GM21723 (cell line): ENCODE results near the gene KDM4C.
"Not testable (repeated sequence)": the region's sequence is repeated elsewhere in the genome, so short reads cannot be mapped to it uniquely, and the experiment has no call there.

Experiments used
- ATAC-seq: cut with Tn5 transposase; IDR thresholded peaks from one replicate; pipeline ENCODE4 v1.9.1; 2021; ENCODE audit warnings: mild to moderate bottlenecking, moderate library complexity; ENCODE audit not compliant: unreplicated experiment

Gene KDM4C

DNA sequence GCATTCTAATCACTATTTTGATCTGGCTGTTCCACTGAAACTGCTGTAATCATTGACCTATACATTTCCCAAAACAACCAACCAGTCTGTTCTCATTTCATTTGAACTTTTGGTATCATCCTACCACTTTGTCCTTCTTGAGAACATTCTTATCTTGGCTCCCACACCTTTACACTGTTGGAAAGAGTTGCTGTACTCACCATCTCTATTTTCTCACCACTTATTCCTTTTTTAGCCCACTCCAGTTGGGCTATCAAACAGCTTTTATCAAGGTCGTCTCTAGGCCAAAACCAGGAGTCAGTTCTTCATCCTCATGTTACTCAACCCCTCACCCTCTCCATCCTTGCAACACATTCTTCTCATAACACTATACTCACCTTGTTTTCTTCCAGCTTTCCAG, 170.1 kb downstream of the KDM4C start:
- no peak for ATAC-seq

DNA sequence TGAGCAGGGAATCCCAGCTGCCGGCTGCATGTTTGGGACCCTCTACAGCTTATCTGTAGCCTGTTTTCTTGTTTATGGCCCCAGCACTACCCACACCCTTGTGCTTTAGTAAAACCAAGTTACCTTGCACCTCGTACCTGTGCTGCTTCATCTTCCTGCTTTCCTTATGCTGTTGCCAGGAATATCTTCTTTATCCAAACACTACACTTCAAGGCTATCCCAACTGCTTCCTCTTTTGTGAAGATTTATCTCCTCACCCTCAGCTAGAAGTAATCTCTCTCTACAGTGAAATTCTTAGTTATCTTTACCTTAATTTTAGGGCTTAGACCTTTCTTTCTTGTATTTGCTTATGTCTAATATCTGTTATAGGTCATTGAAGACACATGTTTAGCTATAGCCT, 171.1 kb downstream of the KDM4C start:
- ATAC-seq, result no peak

DNA sequence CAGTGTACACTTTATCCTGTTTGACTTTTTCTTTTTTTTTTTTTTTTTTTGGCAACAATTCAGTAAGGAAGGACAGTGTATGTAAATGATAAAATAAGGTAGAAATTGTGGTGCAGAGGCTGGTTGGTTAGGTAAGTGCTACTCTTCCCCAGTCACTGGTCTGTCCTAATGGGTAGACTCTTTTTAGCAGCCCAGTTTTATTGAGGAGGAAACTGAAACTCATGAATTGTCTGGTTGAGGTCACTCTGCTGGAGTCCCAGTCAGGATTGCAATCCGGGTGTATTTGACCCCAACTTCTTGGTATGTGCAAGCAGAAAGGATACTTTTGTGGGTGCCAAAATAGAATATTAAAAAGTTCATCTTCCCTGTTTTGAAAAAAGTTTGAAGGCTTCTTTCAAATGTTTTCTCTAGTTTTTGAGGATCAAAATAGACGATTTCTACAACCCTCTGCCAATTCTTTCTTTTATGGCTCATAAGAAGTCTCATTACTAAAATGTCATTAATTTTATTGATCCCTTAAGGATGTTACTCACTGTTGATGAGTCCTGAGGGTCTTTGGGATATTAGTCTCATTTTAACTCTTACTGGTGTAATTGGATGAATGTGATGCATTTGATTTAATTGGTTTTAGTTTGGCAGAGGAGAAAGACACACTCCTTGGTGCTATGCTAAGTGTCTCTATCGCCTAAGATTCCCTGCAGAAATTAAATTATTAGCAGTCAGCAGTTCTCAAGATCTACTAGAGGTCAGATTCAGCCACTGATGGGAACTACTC, 171.9 kb downstream of the KDM4C start:
- ATAC-seq, result no peak

DNA sequence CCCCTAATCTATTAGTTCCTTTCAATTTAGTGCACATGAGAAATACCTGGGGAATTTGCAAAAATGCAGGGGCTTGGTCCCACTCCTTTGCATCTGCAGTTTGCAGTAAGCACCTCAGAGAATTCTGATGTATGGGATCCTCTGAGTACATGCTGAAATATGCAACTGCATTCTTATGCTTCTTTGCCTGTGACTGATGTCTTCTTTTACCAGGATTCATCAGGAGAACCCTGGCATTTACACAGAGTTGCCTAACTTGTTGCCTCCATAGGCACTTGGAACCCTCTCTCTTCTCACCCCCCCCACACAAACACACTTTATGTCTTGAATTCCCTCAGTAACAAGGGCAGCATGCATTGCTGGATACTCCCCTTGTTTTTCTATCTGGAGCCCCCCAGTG, 173.1 kb downstream of the KDM4C start:
- ATAC-seq, result no peak

DNA sequence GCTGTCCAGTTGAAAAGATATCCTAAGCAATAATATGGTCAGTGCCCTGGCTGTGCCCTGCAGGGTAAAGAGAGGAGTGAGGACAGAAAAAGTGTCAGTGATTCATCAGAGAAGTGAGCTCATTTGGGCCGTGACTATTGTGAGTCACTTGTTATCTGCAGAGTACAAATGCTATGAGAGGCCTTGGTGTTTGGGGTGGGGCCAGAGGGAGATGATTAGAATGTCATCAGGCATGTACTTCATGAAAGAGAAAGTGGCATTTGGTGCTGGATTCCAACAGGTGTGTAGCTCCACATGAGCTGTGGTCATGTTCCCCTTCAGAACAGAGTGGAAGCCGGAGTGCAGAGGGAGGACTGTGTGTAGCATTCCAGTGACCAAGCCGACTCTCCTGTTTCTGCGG, 174.1 kb downstream of the KDM4C start:
- no peak for ATAC-seq

DNA sequence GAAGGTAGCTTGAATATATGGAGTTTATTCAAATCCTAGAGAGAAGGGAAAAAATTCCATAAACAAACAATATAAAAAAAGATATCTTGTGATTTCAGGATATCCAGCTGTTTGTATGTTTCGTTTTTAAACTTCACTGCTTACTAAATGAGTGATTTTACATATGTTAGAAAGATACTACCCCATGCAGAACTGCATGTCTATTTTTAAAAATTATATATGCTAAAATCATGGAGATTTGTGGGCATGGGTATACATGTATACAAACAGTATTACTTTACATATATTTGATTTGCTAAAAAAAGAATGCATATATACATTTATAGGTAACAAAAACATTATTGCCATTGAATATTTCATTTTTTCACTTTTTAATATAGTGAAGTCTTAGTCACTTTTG, 178.3 kb downstream of the KDM4C start:
- no peak for ATAC-seq

DNA sequence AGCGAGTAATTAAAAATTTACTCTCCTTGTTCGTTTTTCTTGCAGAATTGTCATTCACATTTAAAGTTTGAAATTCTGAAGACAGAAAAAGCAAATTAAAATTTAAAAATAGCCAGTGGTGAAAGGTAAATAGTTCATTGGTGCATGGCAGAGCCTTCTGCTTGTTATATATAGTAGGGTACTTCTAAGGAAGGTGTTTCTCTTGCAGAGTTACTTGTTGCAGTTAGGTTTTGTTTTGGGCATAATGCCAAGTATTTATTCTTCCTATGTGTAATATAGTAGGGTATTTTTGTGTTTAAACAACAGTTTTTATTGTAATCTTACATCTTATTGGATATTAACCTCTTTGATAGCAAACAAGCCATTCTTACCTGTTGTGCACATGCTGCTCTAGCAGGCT, 179.4 kb downstream of the KDM4C start:
- no peak for ATAC-seq

DNA sequence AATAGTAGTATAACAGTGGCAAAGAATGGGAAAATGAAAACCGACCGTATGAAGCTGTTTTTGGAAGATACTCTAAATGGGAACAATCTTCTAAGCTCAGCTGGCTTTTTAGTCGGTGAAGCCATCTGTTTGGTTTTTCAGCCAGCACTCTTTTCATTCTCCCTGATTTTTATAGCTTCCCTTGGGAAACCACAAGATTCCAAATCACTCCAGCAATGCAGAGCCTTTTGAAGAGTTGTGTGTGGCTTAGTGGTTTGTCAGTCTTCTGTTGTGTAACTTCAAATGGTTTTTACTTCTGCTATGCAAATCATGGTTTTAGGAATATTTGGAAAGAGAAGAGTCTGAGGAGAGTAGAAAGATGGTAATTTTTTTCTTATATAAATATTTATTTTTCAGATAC, 180.7 kb downstream of the KDM4C start:
- ATAC-seq, result no peak

DNA sequence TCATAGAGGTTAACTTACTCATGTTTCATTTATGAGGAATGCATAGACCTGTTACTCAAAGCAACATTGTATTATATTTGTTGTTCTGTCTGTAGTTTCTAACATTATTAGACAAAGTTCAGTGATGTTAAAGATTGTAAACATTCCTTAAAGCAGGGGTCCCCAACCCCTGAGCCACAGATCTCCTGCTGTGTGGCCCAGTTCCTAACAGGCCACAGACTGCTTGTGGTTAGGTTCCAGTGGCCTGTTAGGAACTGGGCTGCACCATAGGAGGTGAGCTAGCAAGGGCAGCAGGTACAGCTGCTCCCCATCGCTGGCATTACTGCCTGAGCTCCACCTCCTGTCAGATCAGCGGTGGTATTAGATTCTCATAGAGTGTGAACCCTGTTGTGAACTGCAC, 181.1 kb downstream of the KDM4C start:
- no peak for ATAC-seq

DNA sequence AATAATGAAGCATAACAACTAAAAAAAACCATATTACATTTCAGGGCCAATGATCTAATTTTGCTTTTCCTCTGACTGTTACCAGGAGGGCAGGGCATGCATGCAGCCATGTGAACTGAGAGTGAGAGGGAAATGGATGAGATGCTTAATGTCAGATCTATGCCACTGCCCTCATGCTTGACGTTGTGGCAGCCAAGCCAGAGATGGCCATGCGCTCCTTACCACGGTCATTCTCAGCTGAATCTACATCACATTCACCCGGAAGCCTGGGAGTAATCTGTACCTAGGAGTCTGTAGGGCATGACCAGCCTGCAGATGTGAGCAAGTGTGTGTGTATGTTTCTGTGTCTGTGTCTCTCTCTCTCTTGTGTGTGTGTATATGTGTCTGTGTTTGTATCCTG, 183.7 kb downstream of the KDM4C start:
- ATAC-seq, result no peak

DNA sequence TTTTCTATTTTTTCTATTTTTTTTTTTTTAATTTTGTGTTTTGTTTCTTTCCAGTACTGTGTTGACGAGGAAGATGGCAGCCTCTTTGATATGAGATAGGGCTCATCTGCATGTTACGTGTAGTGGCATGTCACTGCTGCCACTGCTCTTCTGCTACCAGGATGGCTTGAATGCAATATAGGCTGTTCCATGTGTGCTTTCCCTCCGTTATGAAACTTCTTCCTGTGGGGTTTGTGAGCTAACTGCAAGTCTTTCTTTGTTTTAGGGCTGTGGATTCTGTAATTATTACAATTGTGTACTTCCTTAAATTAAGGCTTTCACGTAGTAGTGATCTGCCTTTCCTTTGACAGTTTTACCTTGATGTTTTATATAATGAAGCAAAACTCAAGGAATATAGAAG, 184.6 kb downstream of the KDM4C start:
- no peak for ATAC-seq

DNA sequence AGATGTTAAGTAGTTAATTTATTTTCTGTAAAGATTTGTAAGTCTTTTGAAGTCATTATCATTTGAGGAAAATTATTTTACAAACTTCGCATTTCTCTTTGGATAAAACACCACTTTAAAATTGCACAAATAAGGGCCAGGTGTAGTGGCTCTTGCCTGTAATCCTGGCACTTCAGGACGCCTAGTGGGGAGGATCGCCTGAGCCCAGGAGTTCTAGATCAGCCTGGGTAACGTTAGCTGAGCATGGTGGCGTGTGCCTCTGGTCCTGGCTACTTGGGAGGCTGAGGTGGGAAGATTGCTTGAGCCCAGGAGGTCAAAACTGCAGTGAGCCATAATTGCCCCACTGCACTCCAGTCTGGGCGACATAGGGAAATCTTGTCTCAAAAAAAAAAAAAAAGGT, 185.5 kb downstream of the KDM4C start:
- ATAC-seq, result no peak

DNA sequence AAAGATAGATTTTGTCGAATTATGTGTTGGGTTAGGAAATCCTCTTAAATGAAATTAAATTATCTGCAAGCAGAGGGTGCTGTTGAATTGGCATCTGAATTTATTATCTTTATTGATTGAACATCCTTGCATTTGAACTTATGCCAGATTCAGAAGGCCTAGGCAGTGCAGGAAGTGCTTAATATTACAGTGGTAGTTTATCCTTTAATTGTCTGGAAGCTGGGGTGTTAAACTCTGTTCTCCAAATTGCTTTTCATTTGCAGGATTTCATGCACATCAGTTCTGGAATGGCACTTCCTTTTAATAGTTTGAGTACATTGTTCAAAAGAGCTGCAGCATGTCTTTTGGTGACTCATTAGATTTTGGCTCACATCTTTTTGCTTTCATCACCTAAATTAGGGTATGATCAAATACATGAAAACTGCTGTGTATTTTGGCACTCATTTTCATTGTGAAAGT, 186.3 kb downstream of the KDM4C start:
- no peak for ATAC-seq

DNA sequence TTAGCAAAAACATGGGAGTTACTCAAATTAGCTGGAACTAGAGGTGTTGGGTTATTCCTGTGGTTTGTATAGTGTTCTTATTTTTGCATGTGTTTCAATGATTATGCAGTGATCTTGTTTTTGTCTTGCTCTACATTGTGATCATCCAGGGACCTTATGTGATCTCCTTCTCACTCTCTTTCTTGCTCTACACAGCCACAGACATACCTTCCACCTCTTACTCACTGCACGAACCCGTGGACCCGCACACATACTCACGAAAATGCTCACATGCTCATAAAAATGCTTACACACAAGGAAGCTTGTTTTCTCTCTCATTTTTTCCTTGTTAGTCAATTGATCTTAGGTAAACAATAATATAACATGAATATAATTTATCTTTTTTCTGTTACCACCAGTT, 187.1 kb downstream of the KDM4C start:
- ATAC-seq, result no peak

DNA sequence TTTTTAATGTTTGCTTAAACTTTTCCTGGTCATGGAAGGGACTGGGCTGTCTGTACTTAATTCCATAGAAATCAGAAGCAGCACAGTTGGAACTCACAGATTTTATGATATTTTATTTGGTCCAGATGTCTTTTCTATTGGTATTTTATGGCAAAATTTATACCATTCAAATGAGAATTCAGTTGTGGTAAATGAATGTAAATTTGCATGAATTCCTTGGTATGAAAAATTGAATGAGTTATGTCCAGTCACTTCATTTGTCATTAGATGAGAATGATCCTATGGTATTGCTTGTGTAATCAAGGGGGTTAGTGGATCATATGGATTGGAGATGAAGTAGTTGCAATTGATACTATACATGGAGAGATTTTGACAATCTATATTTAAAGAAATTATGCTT, 188.0 kb downstream of the KDM4C start:
- no peak for ATAC-seq

DNA sequence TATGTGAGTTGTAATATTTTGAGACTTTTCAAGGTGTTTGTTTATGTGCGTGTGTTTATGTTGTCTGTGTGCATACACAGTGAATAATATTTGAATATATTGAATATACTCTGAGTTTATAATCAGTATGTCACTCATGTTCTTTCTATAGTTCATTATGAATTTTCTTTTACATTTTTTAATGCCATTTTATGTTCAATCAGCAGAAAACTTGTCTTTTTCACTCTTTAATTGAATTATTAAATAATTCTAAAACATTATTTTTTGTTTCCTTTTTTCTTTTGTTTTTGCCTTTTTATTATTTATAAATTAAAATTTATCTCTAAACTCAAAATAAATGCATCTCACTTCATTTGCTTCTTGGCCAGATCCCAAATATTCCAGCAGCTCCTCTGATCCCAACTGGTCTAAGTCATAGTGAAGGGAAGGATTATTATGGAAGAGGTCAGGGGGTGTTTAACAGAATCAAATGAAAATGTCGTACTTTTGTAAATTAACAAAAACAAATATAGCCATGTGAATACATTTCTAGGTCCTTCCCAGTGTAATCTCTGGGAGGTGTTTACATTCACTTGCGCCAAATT, 188.9 kb downstream of the KDM4C start:
- no peak for ATAC-seq

DNA sequence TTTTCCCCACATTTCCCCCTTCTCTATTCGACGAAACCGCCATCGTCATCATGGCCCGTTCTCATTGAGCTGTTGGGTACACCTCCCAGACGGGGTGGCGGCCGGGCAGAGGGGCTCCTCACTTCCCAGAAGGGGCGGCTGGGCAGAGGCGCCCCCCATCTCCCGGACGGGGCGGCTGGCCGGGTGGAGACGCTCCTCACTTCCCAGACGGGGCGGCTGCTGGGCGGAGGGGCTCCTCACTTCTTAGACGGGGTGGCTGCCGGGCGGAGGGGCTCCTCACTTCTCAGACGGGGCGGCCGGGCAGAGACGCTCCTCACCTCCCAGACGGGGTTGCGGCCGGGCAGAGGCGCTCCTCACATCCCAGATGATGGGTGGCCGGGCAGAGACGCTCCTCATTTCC, 191.1 kb downstream of the KDM4C start:
- not testable (repeated sequence) for ATAC-seq

DNA sequence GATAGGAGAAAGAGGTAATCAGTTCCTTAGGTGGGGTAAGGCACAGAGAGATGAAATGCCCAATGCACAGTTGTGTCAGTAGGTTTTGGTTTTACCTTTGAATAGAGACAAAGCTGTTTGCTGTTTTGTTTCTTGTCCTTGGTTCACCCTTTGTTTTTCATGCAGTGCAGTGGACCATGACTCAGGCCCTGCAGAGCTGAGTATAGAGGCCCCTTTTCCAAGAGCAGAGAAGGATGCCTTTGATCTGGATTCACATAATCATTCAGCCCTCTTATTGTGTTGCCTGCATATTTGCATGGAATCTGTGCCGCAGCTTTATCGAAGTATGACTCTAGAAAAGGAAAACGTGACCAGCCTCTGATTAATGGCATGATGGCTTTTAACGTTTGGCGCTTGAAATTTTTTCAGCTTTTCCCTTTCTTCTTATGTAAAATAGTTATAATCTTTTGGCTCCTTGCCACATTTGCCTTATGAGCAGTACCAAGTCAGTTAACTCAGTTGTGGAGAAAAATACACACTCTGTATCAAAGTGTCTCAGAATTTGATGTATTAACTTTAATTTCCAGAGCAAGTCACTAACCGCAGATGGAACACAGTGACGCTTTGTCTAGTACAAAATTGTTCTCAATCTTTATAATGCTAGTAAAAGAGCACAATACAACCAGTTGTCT, 197.6 kb downstream of the KDM4C start:
- ATAC-seq, result peak; percentile 64

DNA sequence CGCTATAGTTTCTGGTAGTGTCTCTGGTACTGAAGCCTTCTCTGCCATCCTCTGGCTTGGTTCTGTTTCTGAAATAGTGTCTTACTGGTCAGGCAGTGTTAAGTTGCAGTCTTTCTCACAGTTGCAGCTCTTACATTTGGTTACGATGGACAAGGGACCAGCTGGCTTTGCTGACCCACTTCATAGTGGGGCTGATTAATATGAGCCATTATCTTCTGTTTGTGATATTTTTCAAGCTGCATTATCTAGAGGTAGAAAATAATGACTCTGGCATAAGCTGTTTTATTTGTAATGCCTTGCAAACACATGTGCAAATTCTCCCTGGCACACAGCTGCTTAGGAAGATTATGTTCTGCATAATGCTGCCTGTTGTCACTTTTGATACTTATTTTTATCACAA, 199.1 kb downstream of the KDM4C start:
- ATAC-seq, result no peak

DNA sequence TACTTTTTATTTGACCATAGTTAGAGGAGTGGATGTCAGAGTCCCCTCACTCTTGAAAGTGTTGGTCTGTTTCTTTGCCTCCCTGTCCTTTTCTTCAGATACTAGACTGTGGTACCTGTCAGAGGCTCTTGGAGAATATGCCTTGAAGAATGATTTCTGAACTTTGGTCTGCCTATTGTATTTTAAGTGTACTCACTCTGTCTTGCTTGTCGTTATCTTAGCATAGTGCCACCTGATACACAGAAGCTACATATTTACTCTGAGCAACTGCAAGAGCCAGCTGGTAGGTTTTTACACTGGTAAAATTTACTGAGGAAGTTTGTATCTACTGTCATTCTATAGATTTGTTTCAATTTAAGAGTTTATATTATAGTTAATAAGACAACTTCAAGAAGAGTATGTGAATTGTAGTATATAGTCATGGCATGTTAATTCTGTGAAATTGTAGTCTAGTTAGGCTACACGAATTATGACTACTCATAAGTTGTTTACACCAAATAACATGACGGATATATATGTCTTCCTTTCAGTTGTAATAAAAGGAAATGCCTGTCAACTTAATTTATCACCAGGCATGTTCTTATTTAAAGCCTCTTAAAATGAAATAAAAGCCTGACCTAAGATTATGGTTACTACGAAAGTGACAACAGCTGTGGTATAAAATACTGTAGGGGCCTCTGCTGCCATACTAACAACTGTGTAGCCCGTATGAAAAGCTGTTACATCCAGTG, 201.7 kb downstream of the KDM4C start:
- no peak for ATAC-seq

DNA sequence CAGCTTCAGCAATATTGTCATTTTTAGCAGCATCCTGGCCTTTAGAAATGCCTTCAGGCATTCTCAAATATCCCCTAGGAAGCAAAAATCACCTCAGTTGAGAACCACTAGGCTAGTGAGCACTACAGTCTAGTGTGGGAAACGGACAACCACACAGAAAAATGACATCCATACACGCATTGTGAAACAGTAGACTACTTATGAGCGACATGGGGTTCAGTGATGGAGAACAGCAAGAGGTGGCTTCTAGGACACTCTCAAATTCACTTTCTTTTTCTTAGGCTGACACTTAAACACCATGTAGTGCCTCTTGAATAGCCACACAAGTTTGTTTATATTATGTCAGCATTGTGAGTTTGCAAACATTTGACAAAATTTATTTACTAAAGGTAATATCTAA, 203.0 kb downstream of the KDM4C start:
- no peak for ATAC-seq
